RWPE1 (cell line): Measurements from ENCODE around the gene ZNF277.
A peak's percentile ranks its signal among the peaks of the same experiment; 100 is the strongest.

ENCODE experiments used
- CTCF ChIA-PET: fragments of 350-600 bp; sonication (Branson Sonifier 250); formaldehyde crosslinking; extraction: SDS; loops from one replicate; lab custom pipeline; 2021; lab: Yijun Ruan, JAX
- POLR2A ChIA-PET: fragments of 400-600 bp; formaldehyde crosslinking; extraction: SDS; loops from one replicate; lab custom pipeline; 2020; ENCODE audit warnings: antibody characterized with exemption; ENCODE audit not compliant: low non-redundant PET; lab: Yijun Ruan, JAX
- DNase-seq: peaks from one replicate; pipeline ENCODE4 v3.0.0; 2012; ENCODE audit warnings: low spot score
- H3K27ac ChIP-seq: fragments of 450-650 bp; 2 replicates; pipeline ENCODE4 v1.5.1; 2017
- CTCF ChIP-seq: fragments of 450-650 bp; conservative IDR thresholded peaks from 2 replicates; pipeline ENCODE4 v1.5.1; 2017; ENCODE audit warnings: low read depth, mild to moderate bottlenecking

The ZNF277 gene

GRCh38 chr7:112224186-112224585 lies 17.7 kb downstream of the ZNF277 start:
- ChIA-PET POLR2A (no interaction called here), CTCF (no interaction called here)
- DNase-seq, result no peak
- TF ChIP-seq CTCF, result no peak
- no peak overlapping the region for H3K27ac ChIP-seq

- ChIA-PET CTCF (no interaction called here), POLR2A (no interaction called here)
- no peak for DNase-seq
Observed at GRCh38 chr7:112225006-112225405, 18.5 kb downstream of the ZNF277 start.

GRCh38 chr7:112226701-112227276 lies 20.3 kb downstream of the ZNF277 start:
- ChIA-PET CTCF (interaction anchor here (0.6 to 0.7 kb wide), 2 partner anchors 163 to 200 kb away, joined by 3 to 4 read pairs; no protein-coding TSS in a partner anchor), POLR2A (no interaction called here)
- peak; percentile 61 for DNase-seq
- no peak overlapping the region for H3K27ac ChIP-seq
- TF ChIP-seq CTCF, result no peak

More at GRCh38 chr7:112225006-112225405, 18.5 kb downstream of the ZNF277 start:
- no peak for TF ChIP-seq CTCF
- H3K27ac ChIP-seq, result no peak overlapping the region

- no peak for DNase-seq
- no peak for TF ChIP-seq CTCF
- H3K27ac ChIP-seq, result no peak overlapping the region
- POLR2A ChIA-PET, result no interaction called here
- CTCF ChIA-PET, result no interaction called here
Observed at GRCh38 chr7:112228632-112229031, 22.1 kb downstream of the ZNF277 start.

GRCh38 chr7:112232212-112232978 lies 25.9 kb downstream of the ZNF277 start:
- ChIA-PET POLR2A (no interaction called here), CTCF (no interaction called here)
- no peak overlapping the region for H3K27ac ChIP-seq
- TF ChIP-seq CTCF, result no peak
- DNase-seq, result no peak

GRCh38 chr7:112233048-112233697 lies 26.7 kb downstream of the ZNF277 start:
- ChIA-PET CTCF (no interaction called here), POLR2A (no interaction called here)
- TF ChIP-seq CTCF, result no peak
- no peak overlapping the region for H3K27ac ChIP-seq
- no peak for DNase-seq
